Panc1 (cell line): ENCODE measurements around the gene ATP11C.

Experiments used
- CTCF ChIP-seq: fragments of 450-650 bp; IDR thresholded peaks from 2 replicates; pipeline ENCODE4 v1.5.1; 2017; ENCODE audit warnings: mild to moderate bottlenecking
- POLR2AphosphoS5 ChIP-seq: IDR thresholded peaks from 2 replicates; pipeline ENCODE4 v1.6.1; 2012; ENCODE audit warnings: mild to moderate bottlenecking, low read depth, low read length, moderate library complexity
- SIN3A ChIP-seq: IDR thresholded peaks from 2 replicates; pipeline ENCODE4 v1.6.1; 2012; ENCODE audit warnings: low read depth, mild to moderate bottlenecking, low read length, moderate library complexity, borderline replicate concordance; ENCODE audit not compliant: insufficient read depth

GRCh38 chrX:139924696-139925095 is 8.2 kb downstream of the ATP11C start:
- no peak for TF ChIP-seq CTCF
- no peak for TF ChIP-seq POLR2AphosphoS5
- TF ChIP-seq SIN3A: no peak
